ENCODE data around the gene CDCP1.

The CDCP1 gene

DNA sequence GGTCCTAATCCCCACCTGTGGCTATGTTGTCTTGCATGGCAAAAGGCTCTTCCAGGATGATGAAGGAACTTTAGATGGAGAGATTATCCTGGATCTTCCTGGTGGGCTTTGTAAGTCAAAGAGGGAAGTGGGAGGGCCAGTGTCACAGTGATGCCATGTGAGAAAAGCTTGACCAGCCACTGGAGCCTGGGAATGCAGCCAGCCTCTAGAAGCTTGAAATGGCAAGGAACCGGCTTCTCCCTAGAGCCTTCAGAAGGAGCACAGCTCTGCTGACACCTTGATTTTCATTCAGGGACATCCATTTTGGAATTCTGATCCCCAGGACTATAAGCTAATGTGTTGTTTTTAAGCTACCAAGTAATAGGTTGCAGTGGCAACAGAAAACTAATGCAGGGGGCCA is 61.8 kb downstream of the CDCP1 start:
- no peaks in the 10 kb centered on the region for H3K9me3 Mint-ChIP-seq
- no peak overlapping the region for H3K27ac Mint-ChIP-seq
- DNase-seq: no peak
- TF ChIP-seq, protein P1, sequence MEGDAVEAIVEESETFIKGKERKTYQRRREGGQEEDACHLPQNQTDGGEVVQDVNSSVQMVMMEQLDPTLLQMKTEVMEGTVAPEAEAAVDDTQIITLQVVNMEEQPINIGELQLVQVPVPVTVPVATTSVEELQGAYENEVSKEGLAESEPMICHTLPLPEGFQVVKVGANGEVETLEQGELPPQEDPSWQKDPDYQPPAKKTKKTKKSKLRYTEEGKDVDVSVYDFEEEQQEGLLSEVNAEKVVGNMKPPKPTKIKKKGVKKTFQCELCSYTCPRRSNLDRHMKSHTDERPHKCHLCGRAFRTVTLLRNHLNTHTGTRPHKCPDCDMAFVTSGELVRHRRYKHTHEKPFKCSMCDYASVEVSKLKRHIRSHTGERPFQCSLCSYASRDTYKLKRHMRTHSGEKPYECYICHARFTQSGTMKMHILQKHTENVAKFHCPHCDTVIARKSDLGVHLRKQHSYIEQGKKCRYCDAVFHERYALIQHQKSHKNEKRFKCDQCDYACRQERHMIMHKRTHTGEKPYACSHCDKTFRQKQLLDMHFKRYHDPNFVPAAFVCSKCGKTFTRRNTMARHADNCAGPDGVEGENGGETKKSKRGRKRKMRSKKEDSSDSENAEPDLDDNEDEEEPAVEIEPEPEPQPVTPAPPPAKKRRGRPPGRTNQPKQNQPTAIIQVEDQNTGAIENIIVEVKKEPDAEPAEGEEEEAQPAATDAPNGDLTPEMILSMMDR (IDR thresholded peaks at IDR 0.05): no peak
- H3K27me3 Mint-ChIP-seq (ENCODE audit: low read depth, poor library complexity): peaks cover 3% of the 10 kb centered on the region
- no peak overlapping the region for H3K4me3 Mint-ChIP-seq
- H3K4me1 Mint-ChIP-seq: peaks cover 6% of the 10 kb centered on the region
- no peaks in the 10 kb centered on the region for H3K36me3 Mint-ChIP-seq (ENCODE audit: low read depth)

GRCh38 chr3:45083023-45083422 is 63.2 kb downstream of the CDCP1 start:
- Mint-ChIP-seq H3K27ac (no peak overlapping the region), H3K4me1 (no peaks in the 10 kb centered on the region), H3K9me3 (no peaks in the 10 kb centered on the region), H3K4me3 (no peak overlapping the region), H3K27me3 (ENCODE audit: low read depth, poor library complexity) (peaks cover 3% of the 10 kb centered on the region), H3K36me3 (ENCODE audit: low read depth) (no peaks in the 10 kb centered on the region)
- DNase-seq: no peak
- TF ChIP-seq, protein P1 (IDR thresholded peaks at IDR 0.05): no peak

GRCh38 chr3:45082142-45082538 is 64.0 kb downstream of the CDCP1 start:
- TF ChIP-seq, protein P1 (IDR thresholded peaks at IDR 0.05): no peak
- H3K36me3 Mint-ChIP-seq (ENCODE audit: low read depth): no peaks in the 10 kb centered on the region
- peaks cover 3% of the 10 kb centered on the region for H3K27me3 Mint-ChIP-seq (ENCODE audit: low read depth, poor library complexity)
- no peak overlapping the region for H3K27ac Mint-ChIP-seq
- no peak overlapping the region for H3K4me3 Mint-ChIP-seq
- DNase-seq: no peak
- no peaks in the 10 kb centered on the region for H3K9me3 Mint-ChIP-seq
- no peaks in the 10 kb centered on the region for H3K4me1 Mint-ChIP-seq

GRCh38 chr3:45081506-45082141 is 64.6 kb downstream of the CDCP1 start:
- Mint-ChIP-seq H3K9me3 (no peaks in the 10 kb centered on the region), H3K4me3 (no peak overlapping the region), H3K27ac (no peak overlapping the region), H3K4me1 (no peaks in the 10 kb centered on the region), H3K27me3 (ENCODE audit: low read depth, poor library complexity) (peaks cover 3% of the 10 kb centered on the region), H3K36me3 (ENCODE audit: low read depth) (no peaks in the 10 kb centered on the region)
- TF ChIP-seq, protein P1 (IDR thresholded peaks at IDR 0.05): no peak
- DNase-seq: no peak

- peaks cover 3% of the 10 kb centered on the region for H3K27me3 Mint-ChIP-seq (ENCODE audit: low read depth, poor library complexity)
- TF ChIP-seq, protein P1 (IDR thresholded peaks at IDR 0.05): no peak
- no peaks in the 10 kb centered on the region for H3K9me3 Mint-ChIP-seq
- H3K4me3 Mint-ChIP-seq: no peak overlapping the region
- H3K27ac Mint-ChIP-seq: no peak overlapping the region
- no peaks in the 10 kb centered on the region for H3K36me3 Mint-ChIP-seq (ENCODE audit: low read depth)
- no peak for DNase-seq
- no peaks in the 10 kb centered on the region for H3K4me1 Mint-ChIP-seq
Observed at GRCh38 chr3:45080824-45081223, 65.4 kb downstream of the CDCP1 start.

DNA sequence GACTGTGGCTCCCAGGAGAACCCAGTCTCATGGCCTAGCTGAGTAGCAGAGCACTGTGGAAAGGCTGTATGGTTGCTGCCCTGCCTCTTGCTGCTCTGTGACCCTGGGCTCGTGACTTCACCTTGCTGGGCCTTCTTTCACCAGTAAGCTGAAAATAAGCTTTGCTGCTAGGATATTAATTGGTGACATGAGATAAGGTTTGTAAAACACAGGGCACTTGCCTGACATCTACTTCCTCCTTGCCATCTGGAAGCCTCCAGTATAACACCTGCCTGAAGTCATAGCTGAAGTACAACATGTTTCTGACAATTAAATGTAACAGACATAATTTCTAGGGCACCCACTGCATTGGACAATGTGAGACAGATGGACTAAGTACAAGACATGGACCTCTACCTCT is 66.5 kb downstream of the CDCP1 start:
- H3K4me3 Mint-ChIP-seq: no peak overlapping the region
- H3K36me3 Mint-ChIP-seq (ENCODE audit: low read depth): no peaks in the 10 kb centered on the region
- H3K27me3 Mint-ChIP-seq (ENCODE audit: low read depth, poor library complexity): peaks cover 7% of the 10 kb centered on the region
- no peaks in the 10 kb centered on the region for H3K4me1 Mint-ChIP-seq
- no peak overlapping the region for H3K27ac Mint-ChIP-seq
- no peak for DNase-seq
- TF ChIP-seq, protein P1 (IDR thresholded peaks at IDR 0.05): no peak
- H3K9me3 Mint-ChIP-seq: no peaks in the 10 kb centered on the region
